Suprapubic skin (tissue), 4 donors: ENCODE results near the gene HNRNPM. TPM values are rescaled to one million over a fixed set of nuclear protein-coding genes. Genes with fewer than 3 reads are reported as not detected.
"Not testable (repeated sequence)": the region's sequence is repeated elsewhere in the genome, so short reads cannot be mapped to it uniquely, and the experiment has no call there.

Source experiments
- DNase-seq, 2 donors: peaks; one replicate each; pipeline ENCODE4 v3.0.0-alpha.2; 2019; ENCODE audit warnings: low spot score in 2 of 2
- H3K27ac ChIP-seq: fragments of 200-600 bp; sonication (generic); one replicate; pipeline ENCODE4 v1.5.1; 2019
- H3K27me3 ChIP-seq: fragments of 200-600 bp; sonication (generic); one replicate; pipeline ENCODE4 v1.5.1; 2019
- H3K36me3 ChIP-seq: fragments of 200-600 bp; sonication (generic); one replicate; pipeline ENCODE4 v1.5.1; 2019
- H3K4me1 ChIP-seq: fragments of 200-600 bp; sonication (generic); one replicate; pipeline ENCODE4 v1.5.1; 2019
- H3K4me3 ChIP-seq: fragments of 200-600 bp; sonication (generic); one replicate; pipeline ENCODE4 v1.5.1; 2019; ENCODE audit warnings: mild to moderate bottlenecking
- H3K9me3 ChIP-seq: fragments of 200-600 bp; sonication (generic); one replicate; pipeline ENCODE4 v1.5.1; 2019
- CTCF ChIP-seq, 2 donors: fragments of 200-600 bp in 1 of 2; fragments of 450-650 bp in 1 of 2; sonication (generic) in 1 of 2; IDR thresholded peaks; one replicate each; pipeline ENCODE4 v1.5.1; 2016 to 2019; ENCODE audit warnings: antibody characterized with exemption in 2 of 2, mild to moderate bottlenecking in 1 of 2, moderate library complexity in 1 of 2
- EP300 ChIP-seq: sonication (generic); formaldehyde crosslinking; IDR thresholded peaks from one replicate; pipeline ENCODE4 v1.6.1; 2017; ENCODE audit warnings: antibody characterized with exemption
- POLR2A ChIP-seq, 2 donors: fragments of 450-650 bp; IDR thresholded peaks; one replicate each; pipeline ENCODE4 v1.6.1; 2017; ENCODE audit warnings: antibody characterized with exemption in 2 of 2, mild to moderate bottlenecking in 2 of 2, moderate library complexity in 2 of 2
- POLR2AphosphoS5 ChIP-seq, 3 donors: sonication (generic); formaldehyde crosslinking; IDR thresholded peaks; one replicate each; pipeline ENCODE4 v1.6.1; 2017; ENCODE audit warnings: antibody characterized with exemption in 3 of 3
- WGBS: methylation state at CpG from one replicate; pipeline ENCODE4 v1.1.5; 2018; 5-methylcytosine and 5-hydroxymethylcytosine counted together
- total RNA-seq, 4 donors: library from RNA; depleted of rRNA; stranded (reverse); fragments of >200 nt; gene quantifications; one replicate each; pipeline ENCODE4 v1.1.0, GENCODE V29; 2016

The HNRNPM gene
- total RNA-seq, 4 donors from 2014 or later, result 85.5 to 128 (median 121) TPM

DNA sequence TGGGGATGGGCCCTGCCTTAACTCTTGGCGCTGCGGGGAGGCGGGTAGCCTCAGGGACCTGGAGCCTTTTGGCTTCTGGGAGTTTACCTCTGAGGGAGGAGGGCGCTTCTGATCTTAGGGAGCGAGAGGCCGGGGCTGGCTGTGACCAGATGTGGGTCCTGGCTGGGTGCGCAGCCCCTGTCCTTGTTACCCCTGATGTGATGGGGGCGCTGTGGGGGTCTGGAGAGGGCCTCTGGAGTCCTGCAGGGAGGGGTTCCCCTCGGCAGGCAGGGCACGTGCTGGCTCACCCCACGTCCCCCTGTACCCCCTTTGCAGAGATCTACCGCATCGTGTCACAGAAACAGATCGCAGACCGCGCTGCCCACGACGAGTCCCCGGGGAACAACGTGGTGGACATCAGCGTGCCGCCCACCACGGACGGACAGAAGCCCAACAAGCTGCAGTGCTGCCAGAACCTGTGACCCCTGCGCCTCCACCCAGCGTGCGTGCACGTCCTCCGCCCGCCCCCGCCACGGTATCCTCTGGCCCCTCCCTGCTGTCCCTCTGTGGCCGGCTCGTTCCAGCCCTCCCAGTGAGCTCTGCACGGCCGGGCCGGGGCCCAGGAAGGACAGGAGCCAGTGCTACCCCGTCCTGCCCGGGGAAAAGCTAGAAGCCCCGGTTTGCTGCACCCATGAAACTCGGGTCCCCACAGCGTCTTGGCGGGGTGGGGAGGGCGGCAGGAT is 41.5 kb upstream of the HNRNPM start:
- no peak overlapping the region for H3K27ac ChIP-seq
- H3K9me3 ChIP-seq, result no peaks in the 10 kb centered on the region
- no peaks in the 10 kb centered on the region for H3K27me3 ChIP-seq
- TF ChIP-seq POLR2AphosphoS5 (IDR thresholded peaks at IDR 0.05), result no peak
- no peak for TF ChIP-seq POLR2A (IDR thresholded peaks at IDR 0.05)
- no peak for TF ChIP-seq EP300
- no peak for TF ChIP-seq CTCF (IDR thresholded peaks at IDR 0.05)
- peaks cover 64% of the 10 kb centered on the region for H3K36me3 ChIP-seq
- DNase-seq, result no peak
- WGBS, result 98% methylated on average over 8 of the region's 44 CpGs
- H3K4me1 ChIP-seq, result peaks cover 6% of the 10 kb centered on the region
- no peak overlapping the region for H3K4me3 ChIP-seq

GRCh38 chr19:8403820-8404109 is 41.0 kb upstream of the HNRNPM start:
- H3K9me3 ChIP-seq, result no peaks in the 10 kb centered on the region
- H3K4me1 ChIP-seq, result peaks cover 5% of the 10 kb centered on the region
- no peaks in the 10 kb centered on the region for H3K27me3 ChIP-seq
- DNase-seq, result no peak
- TF ChIP-seq EP300 (no peak), POLR2AphosphoS5 (IDR thresholded peaks at IDR 0.05) (no peak), CTCF (IDR thresholded peaks at IDR 0.05) (no peak), POLR2A (IDR thresholded peaks at IDR 0.05) (no peak)
- WGBS, result 83% methylated on average over 15 of the region's 24 CpGs
- H3K36me3 ChIP-seq, result peaks cover 61% of the 10 kb centered on the region
- H3K27ac ChIP-seq, result no peak overlapping the region
- no peak overlapping the region for H3K4me3 ChIP-seq

DNA sequence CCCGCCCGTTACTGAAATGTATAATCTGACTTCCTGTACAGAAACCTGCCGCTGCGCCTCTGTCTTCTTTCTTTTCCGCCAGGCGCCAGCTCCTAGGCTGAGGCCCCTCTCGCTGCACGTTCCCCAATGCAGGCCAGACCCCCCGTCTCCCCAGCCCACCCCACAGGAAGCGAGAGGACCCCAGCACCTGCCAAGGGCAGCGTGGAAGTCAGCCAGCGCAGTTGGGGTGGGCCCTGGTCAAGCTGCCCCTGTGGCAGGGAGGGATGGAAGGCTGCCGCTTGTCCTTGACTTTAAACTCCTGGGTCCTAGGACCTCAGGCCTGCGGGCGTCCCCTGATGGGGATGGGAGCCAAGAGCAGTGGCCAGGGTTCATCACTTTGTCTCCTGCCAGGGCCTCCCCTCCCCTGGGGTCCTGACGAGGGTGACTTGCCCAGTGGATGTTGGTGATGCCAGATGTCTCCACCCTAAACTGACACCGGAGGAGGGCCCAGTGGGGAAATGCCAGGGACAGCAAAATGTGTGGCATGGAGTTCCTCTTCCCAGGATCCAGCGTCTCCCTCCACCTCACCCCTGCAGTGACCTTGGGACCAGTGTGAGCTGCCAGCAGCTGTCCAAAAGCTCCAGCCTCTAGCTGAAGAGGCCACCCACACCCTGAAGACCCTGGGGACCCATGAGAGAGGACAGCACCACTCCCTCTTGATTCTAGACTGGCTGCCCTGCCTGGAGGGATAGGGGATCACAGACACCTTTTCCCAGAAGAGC is 40.2 kb upstream of the HNRNPM start:
- TF ChIP-seq EP300 (no peak), POLR2AphosphoS5 (IDR thresholded peaks at IDR 0.05) (no peak), CTCF (IDR thresholded peaks at IDR 0.05) (no peak), POLR2A (IDR thresholded peaks at IDR 0.05) (no peak)
- no peaks in the 10 kb centered on the region for H3K9me3 ChIP-seq
- WGBS, result 83% methylated on average over 18 of the region's 18 CpGs
- DNase-seq, result no peak
- no peak overlapping the region for H3K27ac ChIP-seq
- H3K27me3 ChIP-seq, result no peaks in the 10 kb centered on the region
- peaks cover 5% of the 10 kb centered on the region for H3K4me1 ChIP-seq
- H3K36me3 ChIP-seq, result peaks cover 53% of the 10 kb centered on the region
- no peak overlapping the region for H3K4me3 ChIP-seq

GRCh38 chr19:8410718-8411117 is 34.1 kb upstream of the HNRNPM start:
- 80% methylated on average over 13 of the region's 13 CpGs for WGBS
- not testable (repeated sequence) for H3K27ac ChIP-seq, H3K4me3 ChIP-seq, H3K27me3 ChIP-seq, DNase-seq, H3K9me3 ChIP-seq, H3K36me3 ChIP-seq
- H3K4me1 ChIP-seq, result peaks cover 20% of the 10 kb centered on the region

DNA sequence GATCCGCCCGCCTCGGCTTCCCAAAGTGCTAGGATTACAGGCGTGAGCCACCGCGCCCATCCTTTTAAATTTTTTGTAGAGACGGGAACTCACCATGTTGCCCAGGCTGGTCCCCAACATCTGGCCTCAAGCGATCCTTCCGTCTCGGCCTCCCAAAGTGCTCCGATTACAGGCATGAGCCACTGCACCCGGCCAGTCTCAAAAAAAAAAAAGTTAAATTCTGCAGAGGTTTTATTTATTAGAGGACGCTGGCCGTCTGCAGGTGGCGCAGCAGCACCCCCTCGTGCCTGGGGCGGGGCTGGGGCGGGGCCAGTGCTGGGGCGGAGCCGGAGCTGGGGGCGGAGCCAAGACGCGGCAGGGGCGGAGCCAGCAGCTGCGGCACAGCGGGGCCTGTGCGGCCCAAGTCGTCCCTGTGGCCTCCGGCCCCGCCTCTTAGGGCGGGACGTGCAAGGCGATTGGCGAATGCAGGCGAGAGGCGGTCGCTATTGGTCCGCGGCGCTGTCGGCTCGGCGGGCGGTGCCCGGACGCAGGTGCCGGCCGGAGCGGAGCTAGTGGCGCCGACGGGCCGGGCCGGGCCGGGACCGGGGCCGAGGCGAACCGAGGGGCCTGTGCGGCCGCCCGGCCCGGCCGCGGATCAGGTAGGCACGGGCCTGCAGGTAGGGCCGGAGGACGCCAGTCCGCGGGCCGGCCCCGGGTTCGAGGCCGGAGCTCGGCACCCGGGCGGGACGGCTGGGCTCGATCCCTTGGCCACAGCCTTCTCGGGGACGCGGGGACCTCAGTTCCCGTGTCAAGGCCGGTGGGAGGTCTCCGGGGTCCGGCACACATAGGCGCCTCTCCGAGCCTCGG is 31.8 kb upstream of the HNRNPM start, which contains the start of gene MARCHF2:
MARCHF2 (plus strand) TSS at position 523 of the 846 bp plus-strand sequence. CDS start 8,536 bp downstream, outside the sequence.
- H3K4me1 ChIP-seq, result peaks cover 33% of the 10 kb centered on the region
- H3K27me3 ChIP-seq, result no peaks in the 10 kb centered on the region
- peak; percentile 97 to 98 for DNase-seq
- H3K27ac ChIP-seq, result peak within 1 kb of the TSS; percentile 67
- H3K36me3 ChIP-seq, result no peaks in the 10 kb centered on the region
- H3K9me3 ChIP-seq, result no peaks in the 10 kb centered on the region
- WGBS, result 8% methylated on average over 45 of the region's 89 CpGs
- peak within 1 kb of the TSS; percentile 81 for H3K4me3 ChIP-seq
- peak in 1 of 2 donors; percentile 66 for TF ChIP-seq POLR2A (IDR thresholded peaks at IDR 0.05)
- no peak for TF ChIP-seq POLR2AphosphoS5 (IDR thresholded peaks at IDR 0.05)
- TF ChIP-seq CTCF (IDR thresholded peaks at IDR 0.05), result peak; percentile 45 to 84
- TF ChIP-seq EP300, result no peak
